ENCODE measurements around the gene PLCXD3.

The PLCXD3 gene

GRCh38 chr5:41445937-41446563 is 64.4 kb downstream of the PLCXD3 start:
- no peaks in the 10 kb centered on the region for H3K36me3 ChIP-seq (ENCODE audit: control insufficient read depth in 2 of 2, insufficient read depth in 2 of 2, low read length in 2 of 2)
- H3K4me1 ChIP-seq (ENCODE audit: control insufficient read depth, insufficient read depth, low read length) = no peaks in the 10 kb centered on the region
- H3K9ac ChIP-seq (ENCODE audit: low read length in 2 of 2) = no peak overlapping the region
- H3K4me3 ChIP-seq (ENCODE audit: low read length in 2 of 2) = no peak overlapping the region
- H3K9me3 ChIP-seq (ENCODE audit: control insufficient read depth in 2 of 2, low read length in 2 of 2) = no peaks in the 10 kb centered on the region
- H3K27ac ChIP-seq (ENCODE audit: low read length) = no peak overlapping the region
- no peaks in the 10 kb centered on the region for H3K27me3 ChIP-seq (ENCODE audit: control insufficient read depth in 1 of 2, insufficient read depth in 2 of 2, low read length in 2 of 2)

DNA sequence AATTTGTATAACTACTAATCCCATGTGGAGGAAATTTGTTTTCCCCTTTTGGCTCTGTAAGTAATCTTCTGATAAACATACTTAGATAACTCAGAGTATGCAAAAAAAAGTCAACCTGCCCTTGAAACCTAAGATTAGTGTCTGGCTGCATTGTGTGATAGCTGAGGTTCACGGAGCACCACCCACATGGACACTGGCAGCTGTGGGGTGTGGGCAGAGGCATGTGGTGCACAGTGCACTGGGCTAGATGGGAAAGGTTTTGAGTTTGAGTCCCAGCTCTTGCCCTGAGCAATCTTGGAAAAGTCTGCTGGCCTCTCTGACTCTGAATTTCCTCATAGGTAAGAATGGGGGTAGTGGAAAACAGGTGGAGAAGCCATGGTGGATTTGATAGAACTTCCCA is 75.1 kb downstream of the PLCXD3 start:
- Histone ChIP-seq H3K27ac (ENCODE audit: low read length) (no peak overlapping the region), H3K9me3 (ENCODE audit: control insufficient read depth in 2 of 2, low read length in 2 of 2) (no peaks in the 10 kb centered on the region), H3K4me3 (ENCODE audit: low read length in 2 of 2) (no peak overlapping the region), H3K9ac (ENCODE audit: low read length in 2 of 2) (no peak overlapping the region), H3K4me1 (ENCODE audit: control insufficient read depth, insufficient read depth, low read length) (no peaks in the 10 kb centered on the region), H3K27me3 (ENCODE audit: control insufficient read depth in 1 of 2, insufficient read depth in 2 of 2, low read length in 2 of 2) (no peaks in the 10 kb centered on the region), H3K36me3 (ENCODE audit: control insufficient read depth in 2 of 2, insufficient read depth in 2 of 2, low read length in 2 of 2) (no peaks in the 10 kb centered on the region)

GRCh38 chr5:41433552-41434181 is 76.7 kb downstream of the PLCXD3 start:
- Histone ChIP-seq H3K4me3 (ENCODE audit: low read length in 2 of 2) (no peak overlapping the region), H3K9me3 (ENCODE audit: control insufficient read depth in 2 of 2, low read length in 2 of 2) (no peaks in the 10 kb centered on the region), H3K4me1 (ENCODE audit: control insufficient read depth, insufficient read depth, low read length) (no peaks in the 10 kb centered on the region), H3K27ac (ENCODE audit: low read length) (no peak overlapping the region), H3K36me3 (ENCODE audit: control insufficient read depth in 2 of 2, insufficient read depth in 2 of 2, low read length in 2 of 2) (no peaks in the 10 kb centered on the region), H3K9ac (ENCODE audit: low read length in 2 of 2) (no peak overlapping the region), H3K27me3 (ENCODE audit: control insufficient read depth in 1 of 2, insufficient read depth in 2 of 2, low read length in 2 of 2) (no peaks in the 10 kb centered on the region)

- H3K4me3 ChIP-seq (ENCODE audit: low read length in 2 of 2) = no peak overlapping the region
- no peaks in the 10 kb centered on the region for H3K27me3 ChIP-seq (ENCODE audit: control insufficient read depth in 1 of 2, insufficient read depth in 2 of 2, low read length in 2 of 2)
Measured at GRCh38 chr5:41432481-41433253, 77.7 kb downstream of the PLCXD3 start.

GRCh38 chr5:41427505-41427904 is 82.9 kb downstream of the PLCXD3 start:
- H3K9ac ChIP-seq (ENCODE audit: low read length in 2 of 2) = no peak overlapping the region
- no peak overlapping the region for H3K4me3 ChIP-seq (ENCODE audit: low read length in 2 of 2)
- no peak overlapping the region for H3K27ac ChIP-seq (ENCODE audit: low read length)
- no peaks in the 10 kb centered on the region for H3K36me3 ChIP-seq (ENCODE audit: control insufficient read depth in 2 of 2, insufficient read depth in 2 of 2, low read length in 2 of 2)
- H3K27me3 ChIP-seq (ENCODE audit: control insufficient read depth in 1 of 2, insufficient read depth in 2 of 2, low read length in 2 of 2) = no peaks in the 10 kb centered on the region
- no peaks in the 10 kb centered on the region for H3K4me1 ChIP-seq (ENCODE audit: control insufficient read depth, insufficient read depth, low read length)
- H3K9me3 ChIP-seq (ENCODE audit: control insufficient read depth in 2 of 2, low read length in 2 of 2) = no peaks in the 10 kb centered on the region

More at GRCh38 chr5:41432481-41433253, 77.7 kb downstream of the PLCXD3 start:
- no peaks in the 10 kb centered on the region for H3K36me3 ChIP-seq (ENCODE audit: control insufficient read depth in 2 of 2, insufficient read depth in 2 of 2, low read length in 2 of 2)
- H3K27ac ChIP-seq (ENCODE audit: low read length) = no peak overlapping the region
- H3K4me1 ChIP-seq (ENCODE audit: control insufficient read depth, insufficient read depth, low read length) = no peaks in the 10 kb centered on the region
- no peak overlapping the region for H3K9ac ChIP-seq (ENCODE audit: low read length in 2 of 2)
- H3K9me3 ChIP-seq (ENCODE audit: control insufficient read depth in 2 of 2, low read length in 2 of 2) = no peaks in the 10 kb centered on the region

DNA sequence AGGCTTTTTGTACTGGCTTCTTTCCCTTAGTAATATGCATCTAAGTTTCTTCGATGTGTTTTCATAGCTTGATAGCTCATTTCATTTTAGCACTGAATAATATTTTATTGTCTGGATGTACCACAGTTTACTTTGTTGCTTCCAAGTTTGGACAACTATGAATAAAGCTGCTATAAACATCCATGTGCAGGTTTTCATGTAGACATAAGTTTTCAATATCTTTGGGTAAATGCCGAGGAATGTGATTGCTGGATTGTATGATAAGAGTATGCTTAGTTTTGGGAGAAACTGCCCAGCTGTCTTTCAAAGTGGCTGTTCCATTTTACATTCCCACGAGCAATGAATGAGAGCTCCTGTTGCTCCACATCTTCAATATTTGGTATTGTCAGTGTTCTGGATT is 84.7 kb downstream of the PLCXD3 start:
- Histone ChIP-seq H3K9me3 (ENCODE audit: control insufficient read depth in 2 of 2, low read length in 2 of 2) (no peaks in the 10 kb centered on the region), H3K4me1 (ENCODE audit: control insufficient read depth, insufficient read depth, low read length) (no peaks in the 10 kb centered on the region), H3K27ac (ENCODE audit: low read length) (no peak overlapping the region), H3K9ac (ENCODE audit: low read length in 2 of 2) (no peak overlapping the region), H3K27me3 (ENCODE audit: control insufficient read depth in 1 of 2, insufficient read depth in 2 of 2, low read length in 2 of 2) (no peaks in the 10 kb centered on the region), H3K4me3 (ENCODE audit: low read length in 2 of 2) (no peak overlapping the region), H3K36me3 (ENCODE audit: control insufficient read depth in 2 of 2, insufficient read depth in 2 of 2, low read length in 2 of 2) (no peaks in the 10 kb centered on the region)

- Histone ChIP-seq H3K27ac (ENCODE audit: low read length) (no peak overlapping the region), H3K36me3 (ENCODE audit: control insufficient read depth in 2 of 2, insufficient read depth in 2 of 2, low read length in 2 of 2) (no peaks in the 10 kb centered on the region), H3K27me3 (ENCODE audit: control insufficient read depth in 1 of 2, insufficient read depth in 2 of 2, low read length in 2 of 2) (no peaks in the 10 kb centered on the region), H3K4me1 (ENCODE audit: control insufficient read depth, insufficient read depth, low read length) (no peaks in the 10 kb centered on the region), H3K9me3 (ENCODE audit: control insufficient read depth in 2 of 2, low read length in 2 of 2) (no peaks in the 10 kb centered on the region), H3K9ac (ENCODE audit: low read length in 2 of 2) (no peak overlapping the region), H3K4me3 (ENCODE audit: low read length in 2 of 2) (no peak overlapping the region)
Measured at GRCh38 chr5:41420492-41421067, 89.8 kb downstream of the PLCXD3 start.

GRCh38 chr5:41418220-41419031 is 92.0 kb downstream of the PLCXD3 start:
- Histone ChIP-seq H3K4me1 (ENCODE audit: control insufficient read depth, insufficient read depth, low read length) (no peaks in the 10 kb centered on the region), H3K27ac (ENCODE audit: low read length) (no peak overlapping the region), H3K9ac (ENCODE audit: low read length in 2 of 2) (no peak overlapping the region), H3K36me3 (ENCODE audit: control insufficient read depth in 2 of 2, insufficient read depth in 2 of 2, low read length in 2 of 2) (no peaks in the 10 kb centered on the region), H3K9me3 (ENCODE audit: control insufficient read depth in 2 of 2, low read length in 2 of 2) (no peaks in the 10 kb centered on the region), H3K4me3 (ENCODE audit: low read length in 2 of 2) (no peak overlapping the region), H3K27me3 (ENCODE audit: control insufficient read depth in 1 of 2, insufficient read depth in 2 of 2, low read length in 2 of 2) (no peaks in the 10 kb centered on the region)

DNA sequence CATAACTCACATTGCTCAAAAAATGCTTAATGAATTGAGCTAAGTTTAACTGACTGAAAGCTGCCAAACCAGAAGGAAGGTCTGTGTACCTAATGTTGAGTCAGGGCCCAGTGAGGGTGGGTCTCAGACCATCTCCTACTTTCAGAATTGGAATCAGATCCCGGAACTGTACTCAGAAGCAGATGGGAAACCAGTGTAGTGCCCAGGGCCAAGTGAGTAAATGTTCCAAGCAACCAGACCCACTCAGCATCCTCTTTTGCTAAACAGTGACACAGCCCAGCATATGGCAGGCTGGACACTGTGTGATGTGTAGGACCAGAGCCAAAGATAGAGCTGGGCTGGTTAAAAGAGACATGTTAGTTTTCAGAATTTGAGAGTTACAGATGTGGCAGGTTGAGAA is 94.1 kb downstream of the PLCXD3 start:
- no peaks in the 10 kb centered on the region for H3K36me3 ChIP-seq (ENCODE audit: control insufficient read depth in 2 of 2, insufficient read depth in 2 of 2, low read length in 2 of 2)
- no peaks in the 10 kb centered on the region for H3K4me1 ChIP-seq (ENCODE audit: control insufficient read depth, insufficient read depth, low read length)
- no peaks in the 10 kb centered on the region for H3K9me3 ChIP-seq (ENCODE audit: control insufficient read depth in 2 of 2, low read length in 2 of 2)
- H3K27ac ChIP-seq (ENCODE audit: low read length) = no peak overlapping the region
- H3K27me3 ChIP-seq (ENCODE audit: control insufficient read depth in 1 of 2, insufficient read depth in 2 of 2, low read length in 2 of 2) = no peaks in the 10 kb centered on the region
- H3K9ac ChIP-seq (ENCODE audit: low read length in 2 of 2) = no peak overlapping the region
- H3K4me3 ChIP-seq (ENCODE audit: low read length in 2 of 2) = no peak overlapping the region

DNA sequence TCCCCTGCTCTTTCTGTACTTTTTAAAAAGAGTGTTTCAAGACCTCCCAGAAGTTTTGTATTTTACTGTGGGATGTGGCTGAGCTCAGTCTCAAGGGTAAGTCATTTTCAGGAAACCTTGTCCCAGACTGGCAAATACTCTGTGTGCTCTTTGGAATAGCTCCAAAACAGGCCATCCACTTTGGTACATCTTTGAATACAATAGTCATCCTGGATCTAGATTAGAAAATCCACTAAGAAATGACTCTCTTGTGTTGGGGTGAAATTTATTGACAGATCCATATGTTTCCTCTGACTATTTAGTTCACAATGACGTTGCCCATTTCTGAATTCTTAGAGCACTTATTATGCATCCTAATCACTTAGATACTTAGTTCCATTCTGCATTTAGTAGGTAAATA is 95.2 kb downstream of the PLCXD3 start:
- H3K9ac ChIP-seq (ENCODE audit: low read length in 2 of 2) = no peak overlapping the region
- no peaks in the 10 kb centered on the region for H3K9me3 ChIP-seq (ENCODE audit: control insufficient read depth in 2 of 2, low read length in 2 of 2)
- H3K27me3 ChIP-seq (ENCODE audit: control insufficient read depth in 1 of 2, insufficient read depth in 2 of 2, low read length in 2 of 2) = no peaks in the 10 kb centered on the region
- H3K36me3 ChIP-seq (ENCODE audit: control insufficient read depth in 2 of 2, insufficient read depth in 2 of 2, low read length in 2 of 2) = no peaks in the 10 kb centered on the region
- no peaks in the 10 kb centered on the region for H3K4me1 ChIP-seq (ENCODE audit: control insufficient read depth, insufficient read depth, low read length)
- H3K27ac ChIP-seq (ENCODE audit: low read length) = no peak overlapping the region
- H3K4me3 ChIP-seq (ENCODE audit: low read length in 2 of 2) = no peak overlapping the region
